CD14-positive monocyte (primary cell): ENCODE results near the gene SKP2. TPM values are rescaled to one million over a fixed set of nuclear protein-coding genes. Genes with fewer than 3 reads are reported as not detected.

Experiments
- DNase-seq, 3 donors: peaks; one replicate each; pipeline ENCODE4 v3.0.0-alpha.2; 2011 to 2022
- H2AFZ ChIP-seq: 2 replicates; pipeline ENCODE4 v1.6.0; 2012; ENCODE audit warnings: mild to moderate bottlenecking, low read depth, low read length, inconsistent platforms; ENCODE audit not compliant: insufficient read depth, poor library complexity, severe bottlenecking
- H3K27ac ChIP-seq, 2 donors: 1 replicate in 1 of 2; 2 replicates in 1 of 2; pipeline ENCODE4 v1.5.1; 2012 to 2013; ENCODE audit warnings: low read length in 2 of 2, control low read depth in 1 of 2, inconsistent platforms in 1 of 2, low read depth in 1 of 2, mild to moderate bottlenecking in 1 of 2
- H3K27me3 ChIP-seq, 2 donors: one replicate each; pipeline versions ENCODE4 v1.6.0 to v1.6.1; 2011 to 2013; ENCODE audit warnings: low read length in 2 of 2; ENCODE audit not compliant: control insufficient read depth in 2 of 2, insufficient read depth in 2 of 2
- H3K36me3 ChIP-seq, 2 donors: replicated peaks in 1 of 2; 1 replicate in 1 of 2; 2 replicates in 1 of 2; pipeline versions ENCODE4 v1.5.1 to v1.6.1; 2012 to 2013; ENCODE audit warnings: low read length in 2 of 2, control low read depth in 1 of 2, inconsistent platforms in 1 of 2, mild to moderate bottlenecking in 1 of 2; ENCODE audit not compliant: insufficient read depth in 2 of 2, control insufficient read depth in 1 of 2
- H3K4me1 ChIP-seq, 2 donors: 1 replicate in 1 of 2; 2 replicates in 1 of 2; pipeline versions ENCODE4 v1.5.1 to v1.6.1; 2012 to 2013; ENCODE audit warnings: low read length in 2 of 2, control low read depth in 1 of 2, inconsistent platforms in 1 of 2, mild to moderate bottlenecking in 1 of 2, moderate library complexity in 1 of 2; ENCODE audit not compliant: insufficient read depth in 2 of 2, control insufficient read depth in 1 of 2
- H3K4me2 ChIP-seq: replicated peaks from 2 replicates; pipeline ENCODE3; 2012; ENCODE audit warnings: low read length, moderate library complexity, mild to moderate bottlenecking; ENCODE audit not compliant: poor library complexity, severe bottlenecking; ENCODE audit errors: extremely low read depth
- H3K4me3 ChIP-seq, 3 experiments: fragments of 200-600 bp in 1 of 3; sonication (generic) in 1 of 3; replicated peaks in 1 of 3; 1 replicate in 2 of 3; 2 replicates in 1 of 3; pipeline ENCODE4 v1.5.1; 2011 to 2013; ENCODE audit warnings: low read length in 3 of 3, mild to moderate bottlenecking in 3 of 3, control low read depth in 2 of 3, low read depth in 2 of 3, inconsistent platforms in 1 of 3, moderate library complexity in 1 of 3
- H3K79me2 ChIP-seq: 2 replicates; pipeline ENCODE4 v1.6.0; 2012; ENCODE audit warnings: mild to moderate bottlenecking, control low read depth, inconsistent platforms, low read length, moderate library complexity; ENCODE audit not compliant: insufficient read depth
- H3K9ac ChIP-seq: 2 replicates; pipeline ENCODE4 v1.6.0; 2017; ENCODE audit warnings: low read length, mild to moderate bottlenecking; ENCODE audit not compliant: insufficient read depth, poor library complexity, severe bottlenecking
- H3K9me3 ChIP-seq, 2 donors: replicated peaks in 1 of 2; 1 replicate in 1 of 2; 2 replicates in 1 of 2; pipeline versions ENCODE4 v1.5.1 to v1.6.1; 2012 to 2013; ENCODE audit warnings: low read length in 2 of 2, control low read depth in 1 of 2; ENCODE audit not compliant: control insufficient read depth in 1 of 2, insufficient read depth in 1 of 2
- H4K20me1 ChIP-seq: 2 replicates; pipeline ENCODE4 v1.6.0; 2012; ENCODE audit warnings: mild to moderate bottlenecking, low read length, control low read depth, moderate library complexity; ENCODE audit not compliant: insufficient read depth
- H3K27ac Mint-ChIP-seq, 7 donors: one replicate each; pipeline ENCODE4 v1.8.0; 2020; ENCODE audit warnings: mild to moderate bottlenecking in 7 of 7, mixed read lengths in 7 of 7, moderate library complexity in 6 of 7, inconsistent platforms in 2 of 7
- H3K27me3 Mint-ChIP-seq, 3 donors: one replicate each; pipeline ENCODE4 v1.8.0; 2021 to 2022; ENCODE audit warnings: low read depth in 3 of 3, mild to moderate bottlenecking in 3 of 3, mixed read lengths in 3 of 3, moderate library complexity in 3 of 3, inconsistent platforms in 1 of 3
- H3K36me3 Mint-ChIP-seq, 2 donors: one replicate each; pipeline ENCODE4 v1.8.0; 2020; ENCODE audit warnings: mixed read lengths in 2 of 2, inconsistent platforms in 1 of 2, mild to moderate bottlenecking in 1 of 2
- H3K4me1 Mint-ChIP-seq: one replicate; pipeline ENCODE4 v1.8.0; 2020; ENCODE audit warnings: mild to moderate bottlenecking, mixed read lengths
- H3K4me3 Mint-ChIP-seq, 2 donors: one replicate each; pipeline ENCODE4 v1.8.0; 2020; ENCODE audit warnings: mild to moderate bottlenecking in 2 of 2, mixed read lengths in 2 of 2, moderate library complexity in 1 of 2
- H3K9me3 Mint-ChIP-seq, 7 donors: one replicate each; pipeline ENCODE4 v1.8.0; 2020 to 2022; ENCODE audit warnings: mixed read lengths in 7 of 7, mild to moderate bottlenecking in 6 of 7, moderate library complexity in 6 of 7, inconsistent platforms in 2 of 7
- CTCF ChIP-seq: fragments of 200-600 bp; IDR thresholded peaks from one replicate; pipeline ENCODE4 v1.8.0; 2022; ENCODE audit warnings: antibody characterized with exemption, mild to moderate bottlenecking
- WGBS: methylation state at CpG from one replicate; pipeline ENCODE4 v1.1.5; 2013; ENCODE audit warnings: missing lambda C conversion rate; ENCODE audit not compliant: insufficient coverage; 5-methylcytosine and 5-hydroxymethylcytosine counted together
- intact Hi-C, 2 donors: fragments of 100-400 bp; cut with micrococcal nuclease; formaldehyde crosslinking; loops; one replicate each; pipeline versions ENCODE4 v1.15.0 to v1.15.1; 2023
- polyA plus RNA-seq, 3 donors: library from polyadenylated mRNA; depleted of rRNA in 1 of 3; unstranded in 2 of 3; stranded (reverse) in 1 of 3; fragments of 300-500 nt in 2 of 3; fragments of >200 nt in 1 of 3; fragmentation: Illumina TruSeq in 2 of 3; gene quantifications; 1 replicate in 2 of 3; 2 replicates in 1 of 3; pipeline ENCODE4 v1.2.3, GENCODE V29; 2012 to 2021

SKP2 gene
- polyA plus RNA-seq, 3 donors: 14.4 to 18.0 (median 15.5) TPM

- Histone ChIP-seq H4K20me1 (no peaks in the 10 kb centered on the region), H3K36me3 (peaks cover 14 to 58% of the 10 kb centered on the region in 2 donors), H3K27ac (no peak overlapping the region), H3K4me1 (no peaks in the 10 kb centered on the region), H3K4me3 (no peak overlapping the region), H3K27me3 (no peaks in the 10 kb centered on the region), H2AFZ (no peak overlapping the region), H3K9me3 (no peaks in the 10 kb centered on the region), H3K79me2 (no peaks in the 10 kb centered on the region), H3K4me2 (no peak overlapping the region), H3K9ac (no peak overlapping the region)
- DNase-seq: no peak
- intact Hi-C loops: no loop called here
- H3K9me3 Mint-ChIP-seq: peaks cover 0 to 2% (median 0%) of the 10 kb centered on the region in 7 donors
- no CpG with 5 or more reads among the region's 3 CpGs for WGBS
- peaks cover 0 to 3% (median 1%) of the 10 kb centered on the region in 3 donors for H3K27me3 Mint-ChIP-seq
- no peak for TF ChIP-seq CTCF
- no peak overlapping the region for H3K27ac Mint-ChIP-seq
- no peak overlapping the region for H3K4me3 Mint-ChIP-seq
- peaks cover 39 to 41% of the 10 kb centered on the region in 2 donors for H3K36me3 Mint-ChIP-seq
- no peaks in the 10 kb centered on the region for H3K4me1 Mint-ChIP-seq
Observed at GRCh38 chr5:36202521-36202961, 50.6 kb downstream of the SKP2 start.

- no peak for DNase-seq
- Mint-ChIP-seq H3K4me1 (no peaks in the 10 kb centered on the region), H3K27me3 (peaks cover 0 to 3% (median 1%) of the 10 kb centered on the region in 3 donors), H3K36me3 (peaks cover 29 to 37% of the 10 kb centered on the region in 2 donors), H3K9me3 (peaks cover 0 to 2% (median 0%) of the 10 kb centered on the region in 7 donors), H3K27ac (no peak overlapping the region), H3K4me3 (no peak overlapping the region)
- H3K27me3 ChIP-seq: no peaks in the 10 kb centered on the region
- intact Hi-C loops: no loop called here
- no peak overlapping the region for H2AFZ ChIP-seq
- no peak overlapping the region for H3K4me2 ChIP-seq
- no peaks in the 10 kb centered on the region for H3K9me3 ChIP-seq
- TF ChIP-seq CTCF: no peak
- peaks cover 14 to 58% of the 10 kb centered on the region in 2 donors for H3K36me3 ChIP-seq
- WGBS: 100% methylated on average over 1 of the region's 2 CpGs
- H4K20me1 ChIP-seq: no peaks in the 10 kb centered on the region
- no peak overlapping the region for H3K9ac ChIP-seq
- H3K4me1 ChIP-seq: no peaks in the 10 kb centered on the region
- H3K4me3 ChIP-seq: no peak overlapping the region
- H3K79me2 ChIP-seq: no peaks in the 10 kb centered on the region
- H3K27ac ChIP-seq: no peak overlapping the region
Observed at GRCh38 chr5:36205329-36205728, 53.4 kb downstream of the SKP2 start.
